ENCODE measurements around the gene ROR1.

The ROR1 gene

GRCh38 chr1:64192290-64192689 lies 418.5 kb downstream of the ROR1 start:
- no peak for TF ChIP-seq CTCF (IDR thresholded peaks at IDR 0.05)

DNA sequence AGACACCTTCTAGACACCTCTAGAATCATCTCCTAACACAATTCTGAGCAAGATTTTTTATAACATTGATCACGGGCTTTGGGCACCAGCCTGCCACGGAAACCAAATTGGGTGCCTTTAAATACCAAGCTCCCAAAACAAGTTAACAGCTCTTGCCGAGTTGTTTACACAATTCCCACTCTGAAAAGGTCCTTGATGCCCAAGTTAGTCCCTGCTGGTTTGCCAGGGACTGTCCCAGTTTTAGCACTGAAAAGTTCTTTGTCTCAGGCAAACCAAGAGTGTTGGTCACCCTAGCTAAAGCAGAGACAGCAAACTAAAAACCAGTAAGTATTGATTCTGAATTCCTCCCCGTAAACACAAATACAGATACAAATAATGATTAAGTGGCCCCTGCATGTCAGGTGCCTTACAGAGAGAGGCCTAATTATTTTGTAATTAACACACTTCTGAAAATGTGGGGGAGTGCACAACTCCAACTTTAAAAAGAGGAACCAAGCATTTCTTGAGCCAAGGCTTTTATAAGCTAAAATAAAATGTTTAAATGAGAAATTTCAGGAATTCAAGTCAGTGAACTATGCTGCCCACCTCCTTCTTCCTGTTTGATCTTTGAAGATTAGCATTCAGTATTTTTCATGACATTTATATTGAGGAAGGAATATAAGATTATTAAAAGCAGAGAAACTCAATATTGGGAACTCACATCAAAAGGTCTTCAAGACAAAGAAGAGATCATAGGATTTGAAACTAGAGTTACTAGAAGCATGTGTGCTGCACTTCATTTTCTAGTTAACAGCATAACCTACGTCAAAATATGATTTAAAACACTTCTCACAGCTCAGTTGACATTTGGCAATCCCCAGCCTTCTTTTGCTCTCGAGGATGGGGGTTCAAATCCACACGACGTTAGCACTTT lies 420.6 kb downstream of the ROR1 start:
- TF ChIP-seq CTCF (IDR thresholded peaks at IDR 0.05): no peak

- no peak for TF ChIP-seq CTCF (IDR thresholded peaks at IDR 0.05)
Observed at GRCh38 chr1:64195081-64195395, 421.2 kb downstream of the ROR1 start.

DNA sequence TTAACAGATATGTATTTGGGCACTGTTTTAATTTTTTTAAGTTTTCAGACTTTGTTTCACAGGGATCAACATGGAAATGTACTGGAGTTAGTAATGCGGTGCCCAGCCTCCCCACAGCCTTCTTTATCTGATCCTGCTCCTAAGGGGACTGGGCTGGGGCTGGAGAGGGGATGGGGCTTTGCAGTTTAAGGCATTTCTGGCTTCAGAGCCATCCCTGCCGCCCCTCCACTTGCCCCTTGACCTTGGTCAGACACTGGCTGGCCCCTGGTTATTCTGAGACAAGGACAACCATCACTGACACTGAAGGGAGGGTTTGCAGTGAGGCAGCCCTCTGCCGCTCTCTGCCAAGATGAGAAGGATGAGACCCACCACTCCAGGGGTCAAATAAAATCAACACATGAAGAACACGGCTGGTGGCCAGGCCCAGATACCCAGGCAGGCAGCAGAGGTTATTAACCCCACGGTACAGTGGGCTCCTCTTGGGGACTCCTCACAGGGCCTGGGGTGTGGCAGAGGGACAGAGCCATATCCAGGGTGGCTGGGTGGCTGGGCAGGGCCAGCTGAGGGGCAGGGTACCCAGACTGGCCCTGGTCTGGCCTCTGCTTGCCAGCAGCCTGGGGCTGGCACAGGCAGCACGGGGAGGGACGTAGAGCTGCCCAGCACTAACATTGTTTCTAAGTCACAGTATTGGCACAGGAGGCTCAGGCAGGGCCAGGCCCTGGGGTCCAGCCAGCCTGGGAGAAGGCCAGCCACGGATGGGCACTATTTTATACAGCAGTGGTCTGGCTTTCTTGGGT lies 422.5 kb downstream of the ROR1 start:
- TF ChIP-seq CTCF (IDR thresholded peaks at IDR 0.05): no peak

- no peak for TF ChIP-seq CTCF (IDR thresholded peaks at IDR 0.05)
Observed at GRCh38 chr1:64197076-64197475, 423.3 kb downstream of the ROR1 start.

- no peak for TF ChIP-seq CTCF (IDR thresholded peaks at IDR 0.05)
Observed at GRCh38 chr1:64199154-64199553, 425.3 kb downstream of the ROR1 start.

DNA sequence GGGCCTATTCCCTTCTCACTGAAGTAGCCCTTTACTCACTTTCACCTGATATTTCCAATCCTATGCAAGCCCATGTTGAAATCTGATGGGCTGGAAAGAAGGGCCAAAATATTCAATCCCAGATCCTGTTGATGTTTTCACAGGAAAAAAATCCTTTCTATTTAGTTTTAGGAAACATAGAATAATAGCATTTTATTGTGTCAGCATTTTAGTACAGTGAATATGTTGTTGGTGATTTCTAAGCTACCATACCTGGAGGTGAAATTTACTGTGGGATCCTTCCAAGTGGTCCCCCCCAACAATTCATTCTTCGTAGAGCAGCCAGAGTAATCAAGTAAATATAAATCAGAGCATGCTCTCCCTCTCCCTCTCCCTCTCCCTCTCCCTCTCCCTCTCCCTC lies 426.2 kb downstream of the ROR1 start:
- no peak for TF ChIP-seq CTCF (IDR thresholded peaks at IDR 0.05)

All from LNCAP (cell line).